ENCODE data around the gene IRS1.
A peak's percentile ranks its signal among the peaks of the same experiment; 100 is the strongest.

The IRS1 gene

GRCh38 chr2:226754821-226755604 lies 44.6 kb downstream of the IRS1 start:
- DNase-seq (ENCODE audit: low read depth): no peak

- DNase-seq (ENCODE audit: low read depth): no peak
Measured at GRCh38 chr2:226752887-226753286, 46.7 kb downstream of the IRS1 start.

GRCh38 chr2:226747288-226747687 lies 52.3 kb downstream of the IRS1 start:
- no peak for DNase-seq (ENCODE audit: low read depth)

- DNase-seq (ENCODE audit: low read depth): no peak
Measured at GRCh38 chr2:226746196-226746800, 53.3 kb downstream of the IRS1 start.

- no peak for DNase-seq (ENCODE audit: low read depth)
Measured at GRCh38 chr2:226743915-226744314, 55.7 kb downstream of the IRS1 start.

GRCh38 chr2:226742347-226742746 lies 57.3 kb downstream of the IRS1 start:
- no peak for DNase-seq (ENCODE audit: low read depth)

- DNase-seq (ENCODE audit: low read depth): no peak
Measured at GRCh38 chr2:226740039-226740648, 59.5 kb downstream of the IRS1 start.

GRCh38 chr2:226739545-226740030 lies 60.0 kb downstream of the IRS1 start:
- no peak for DNase-seq (ENCODE audit: low read depth)

GRCh38 chr2:226738821-226739544 lies 60.6 kb downstream of the IRS1 start:
- DNase-seq (ENCODE audit: low read depth): no peak

- DNase-seq (ENCODE audit: low read depth): no peak
Measured at GRCh38 chr2:226738191-226738820, 61.3 kb downstream of the IRS1 start.

- no peak for DNase-seq (ENCODE audit: low read depth)
Measured at GRCh38 chr2:226736382-226736781, 63.2 kb downstream of the IRS1 start.

- no peak for DNase-seq (ENCODE audit: low read depth)
Measured at GRCh38 chr2:226733927-226734564, 65.6 kb downstream of the IRS1 start.

GRCh38 chr2:226733189-226733858 lies 66.3 kb downstream of the IRS1 start:
- no peak for DNase-seq (ENCODE audit: low read depth)

GRCh38 chr2:226732478-226733188 lies 67.0 kb downstream of the IRS1 start:
- DNase-seq (ENCODE audit: low read depth): no peak

- no peak for DNase-seq (ENCODE audit: low read depth)
Measured at GRCh38 chr2:226730481-226730880, 69.1 kb downstream of the IRS1 start.

GRCh38 chr2:226728996-226729395 lies 70.6 kb downstream of the IRS1 start:
- DNase-seq (ENCODE audit: low read depth): no peak

GRCh38 chr2:226727251-226727650 lies 72.4 kb downstream of the IRS1 start:
- DNase-seq (ENCODE audit: low read depth): no peak

- DNase-seq (ENCODE audit: low read depth): peak; percentile 3
Measured at GRCh38 chr2:226726546-226726945, 73.1 kb downstream of the IRS1 start.

- DNase-seq (ENCODE audit: low read depth): no peak
Measured at GRCh38 chr2:226725126-226725860, 74.3 kb downstream of the IRS1 start.

- DNase-seq (ENCODE audit: low read depth): no peak
Measured at GRCh38 chr2:226721541-226721940, 78.1 kb downstream of the IRS1 start.

All from HS-27A (cell line).